NCI-H345 treated with DMSO at 0.1 percent for 48 hours (cell line): ENCODE results near the gene CEACAM18.
"Not testable (repeated sequence)": the region's sequence is repeated elsewhere in the genome, so short reads cannot be mapped to it uniquely, and the experiment has no call there.

ENCODE experiments used
- DNase-seq: peaks from one replicate; lab custom pipeline; 2025; ENCODE audit not compliant: unreplicated experiment; lab: John Stamatoyannopoulos, UW

The CEACAM18 gene

DNA sequence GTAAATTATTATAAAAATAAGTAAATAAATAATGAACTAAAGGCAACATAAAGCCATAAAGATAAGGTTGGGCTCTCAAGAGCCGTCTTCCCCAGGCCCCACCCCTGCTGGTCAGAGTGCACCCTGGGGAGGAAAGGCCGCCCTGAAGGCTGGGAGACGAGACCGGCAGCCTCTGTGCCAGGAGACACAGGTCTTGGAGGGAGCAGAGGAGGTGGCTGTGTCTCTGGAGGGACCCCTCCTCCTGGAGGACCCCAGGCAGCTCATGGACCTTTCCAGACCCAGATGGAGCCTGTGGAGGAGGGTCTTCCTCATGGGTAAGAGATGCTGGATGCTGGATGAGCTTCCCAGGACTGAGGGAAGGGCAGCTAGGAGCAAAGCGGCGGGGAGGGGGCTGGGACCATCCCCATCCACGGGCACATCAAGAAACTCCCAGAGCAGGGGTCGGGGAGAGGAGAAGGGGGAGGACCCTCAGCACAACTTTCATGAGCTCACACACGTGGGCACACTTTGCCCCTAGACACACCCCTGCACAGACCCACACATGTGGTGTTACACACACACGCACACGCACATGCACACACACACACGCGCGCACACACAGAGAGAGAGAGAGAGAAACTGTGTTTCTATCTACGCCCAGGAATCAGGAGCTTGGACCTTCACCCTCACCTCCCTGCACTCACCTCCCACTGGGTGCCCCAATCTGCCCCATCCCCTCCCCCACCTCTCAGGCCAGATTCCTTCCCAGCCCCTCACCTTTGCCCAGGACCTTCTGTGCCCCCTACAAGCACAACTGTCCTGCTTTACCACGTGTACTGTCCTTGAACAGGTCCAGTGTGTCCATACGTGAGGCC is at the start of gene CEACAM18:
TSS of gene CEACAM18 (plus strand) at position 159 of the 854 bp plus-strand sequence.
- no peak for DNase-seq

DNA sequence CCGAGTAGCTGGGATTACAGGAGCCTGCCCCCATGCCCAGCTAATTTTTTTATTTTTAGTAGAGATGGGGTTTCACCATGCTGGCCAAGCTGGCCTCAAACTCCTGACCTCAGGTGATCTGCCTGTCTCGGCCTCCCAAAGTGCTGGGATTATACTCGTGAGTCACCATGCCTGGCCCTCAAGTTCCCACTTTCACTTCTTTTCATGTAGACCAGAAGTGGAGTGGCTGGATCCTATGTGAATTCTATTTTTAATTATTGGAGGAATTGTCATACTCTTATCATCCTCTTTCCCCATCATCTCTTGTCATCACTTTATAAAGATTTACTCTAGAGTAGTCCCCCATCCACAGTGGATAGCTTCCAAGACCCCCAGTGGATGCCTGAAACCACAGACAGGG is 48.1 kb upstream of the CEACAM18 start:
- no peak for DNase-seq

DNA sequence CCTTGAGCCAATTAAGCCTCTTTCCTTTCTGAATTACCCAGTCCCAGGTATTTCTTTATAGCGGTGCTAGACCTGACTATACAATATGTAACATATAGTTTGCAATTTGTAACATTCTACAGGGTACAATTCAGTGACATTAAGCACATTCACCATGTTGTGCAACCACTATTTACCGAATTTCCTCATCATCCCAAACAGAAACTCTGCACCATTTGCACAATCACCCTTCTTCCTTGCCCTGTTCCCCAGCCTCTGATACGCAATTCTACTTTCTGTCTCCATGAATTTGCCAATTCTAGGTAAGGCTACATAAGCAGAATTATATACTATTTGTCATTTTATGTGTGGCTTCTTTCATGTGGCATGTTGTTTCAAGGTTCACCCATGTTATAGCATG is 47.2 kb upstream of the CEACAM18 start:
- DNase-seq: no peak

DNA sequence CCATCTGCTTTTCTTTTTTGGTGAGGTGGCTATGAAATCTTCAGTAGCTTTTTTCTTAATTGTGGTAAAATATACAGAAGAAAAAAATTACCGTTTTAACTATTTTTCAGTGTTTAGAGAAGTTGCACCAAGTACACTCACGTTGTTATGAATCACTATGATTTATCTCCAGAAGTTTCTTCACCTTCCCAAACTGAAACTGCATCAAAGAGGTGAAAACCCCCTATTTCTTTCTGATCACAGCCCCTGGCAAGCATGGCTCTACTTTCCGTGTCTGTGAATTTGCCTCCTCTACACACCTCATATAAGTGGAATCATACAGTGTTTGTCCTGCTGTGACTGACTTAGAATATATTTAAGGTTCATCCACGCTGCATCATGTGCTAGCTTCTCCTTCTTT is 45.3 kb upstream of the CEACAM18 start:
- no peak for DNase-seq

DNA sequence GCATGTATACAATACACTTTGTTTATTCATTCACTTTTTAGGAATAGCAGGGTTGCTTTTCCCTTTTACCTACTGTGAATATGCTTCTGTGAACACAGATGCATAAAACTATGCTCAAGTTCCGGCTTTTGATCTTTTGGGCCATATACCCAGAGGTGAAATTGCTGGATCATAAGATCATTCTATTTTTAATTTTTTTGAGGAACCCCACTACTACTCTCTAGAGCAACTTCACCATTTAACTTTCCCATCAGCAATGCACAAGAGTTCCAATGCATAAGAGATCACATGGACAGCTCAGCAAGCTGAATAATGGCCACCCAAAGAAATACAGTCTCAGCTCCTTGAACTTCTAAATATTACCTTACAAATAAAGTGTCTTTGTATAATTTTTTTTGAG is 43.9 kb upstream of the CEACAM18 start:
- no peak for DNase-seq

DNA sequence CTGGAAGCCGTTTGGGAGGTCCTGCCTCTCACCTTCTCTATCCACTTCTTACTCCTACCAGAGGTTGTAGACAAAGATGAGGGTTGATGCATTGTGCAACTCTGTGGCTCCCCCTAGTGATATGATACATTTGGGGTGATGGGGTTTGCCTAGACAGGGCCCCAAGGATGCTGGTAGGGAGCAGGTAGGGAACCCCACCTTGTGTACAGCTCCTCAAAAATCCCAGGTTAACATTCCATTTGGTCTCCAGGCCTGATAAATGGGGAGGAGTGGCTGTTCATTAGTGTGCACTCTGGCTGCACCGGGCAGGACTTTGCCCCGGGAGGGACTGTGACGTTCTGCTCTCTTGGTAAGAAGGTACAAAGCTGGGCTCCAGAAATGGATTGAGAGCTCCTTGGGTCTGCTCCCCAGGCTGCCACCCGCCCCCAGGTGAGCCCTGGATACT is 39.3 kb upstream of the CEACAM18 start:
- DNase-seq: no peak

DNA sequence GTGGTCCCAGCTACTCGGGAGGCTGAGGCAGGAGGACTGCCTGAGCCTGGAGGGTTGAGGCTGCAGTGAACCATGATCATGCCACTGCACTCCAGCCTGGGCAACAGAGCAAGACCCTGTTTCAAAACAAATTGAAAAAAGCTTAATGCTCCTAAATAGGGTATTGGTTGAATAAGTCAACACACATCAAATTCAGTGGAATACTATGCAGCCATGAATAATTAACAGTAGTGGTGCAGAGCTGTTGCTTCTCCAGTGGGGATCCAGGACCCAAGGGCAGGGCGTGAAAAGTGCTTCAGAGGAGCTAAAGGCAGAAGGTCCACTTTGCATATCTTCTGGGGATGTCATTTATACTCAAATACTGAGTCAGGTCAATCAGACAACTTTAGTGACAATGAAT is 38.3 kb upstream of the CEACAM18 start:
- no peak for DNase-seq

DNA sequence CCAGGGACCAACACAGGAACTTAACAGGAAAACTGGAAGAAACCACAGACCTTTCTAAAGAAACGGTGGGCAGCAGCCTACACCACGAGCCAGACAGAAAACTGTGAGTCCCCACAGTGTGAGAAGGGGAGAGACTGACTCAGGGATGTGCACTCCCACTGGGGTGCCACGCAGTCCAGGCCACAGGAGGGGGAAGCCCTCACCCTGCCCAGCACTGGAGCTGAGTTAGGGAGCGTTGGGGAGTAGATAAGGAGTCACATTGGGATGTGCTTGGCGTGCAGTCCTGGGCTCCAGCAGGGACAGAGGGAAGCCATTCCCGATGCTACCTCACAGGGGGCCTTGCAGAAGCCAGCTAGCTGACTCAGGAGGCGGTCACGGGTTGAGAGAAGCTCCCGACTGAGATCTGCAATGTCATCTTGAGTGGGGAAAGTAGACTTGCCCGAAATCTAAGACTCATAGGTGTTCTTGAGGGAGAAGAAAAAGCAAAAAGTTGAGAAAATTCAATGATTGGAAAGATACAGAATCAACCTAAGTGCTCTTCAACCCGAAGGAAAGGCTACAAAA is 37.4 kb upstream of the CEACAM18 start:
- DNase-seq: no peak

DNA sequence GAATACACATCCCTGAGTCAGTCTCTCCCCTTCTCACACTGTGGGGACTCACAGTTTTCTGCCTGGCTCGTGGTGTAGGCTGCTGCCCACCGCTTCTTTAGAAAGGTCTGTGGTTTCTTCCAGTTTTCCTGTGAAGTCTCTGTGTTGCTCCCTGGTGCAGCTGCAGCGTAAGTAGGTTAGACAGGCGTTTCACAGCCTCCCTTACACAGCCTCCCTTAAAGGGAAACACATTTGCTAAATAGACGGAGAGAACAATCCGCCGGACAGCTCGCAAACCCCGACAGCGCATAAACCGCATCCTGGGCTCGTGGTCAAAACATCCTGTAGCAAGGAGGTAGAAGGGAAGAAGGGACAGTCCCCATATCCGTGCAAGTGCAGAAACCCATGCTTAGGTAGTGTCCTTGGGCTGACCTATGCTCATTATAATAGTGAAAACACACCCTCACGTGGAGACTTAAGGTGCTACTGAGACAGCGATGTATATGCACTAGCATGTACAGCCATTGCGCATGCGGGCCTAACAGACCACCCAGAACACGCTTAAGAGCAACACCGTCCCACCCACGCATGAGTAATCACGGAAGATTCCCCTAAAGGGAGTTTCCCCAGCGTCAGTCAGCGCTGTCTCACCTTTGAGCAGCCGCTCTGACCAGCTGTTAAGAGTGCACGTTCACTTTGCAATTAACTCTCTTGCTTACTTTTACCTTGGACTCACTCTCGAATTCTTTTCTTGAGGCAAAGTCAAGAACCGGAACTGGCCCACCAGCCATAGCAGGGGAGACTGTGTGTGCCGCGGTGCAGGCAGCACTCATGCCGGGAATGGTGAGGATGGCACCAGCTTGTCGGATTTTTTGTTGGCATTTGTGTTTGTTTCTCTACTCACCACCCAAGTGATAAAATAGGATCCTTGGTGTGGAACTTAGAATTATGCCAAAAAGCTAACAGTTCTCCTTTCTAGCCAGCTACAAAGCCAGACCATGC is 36.6 kb upstream of the CEACAM18 start:
- DNase-seq: no peak

DNA sequence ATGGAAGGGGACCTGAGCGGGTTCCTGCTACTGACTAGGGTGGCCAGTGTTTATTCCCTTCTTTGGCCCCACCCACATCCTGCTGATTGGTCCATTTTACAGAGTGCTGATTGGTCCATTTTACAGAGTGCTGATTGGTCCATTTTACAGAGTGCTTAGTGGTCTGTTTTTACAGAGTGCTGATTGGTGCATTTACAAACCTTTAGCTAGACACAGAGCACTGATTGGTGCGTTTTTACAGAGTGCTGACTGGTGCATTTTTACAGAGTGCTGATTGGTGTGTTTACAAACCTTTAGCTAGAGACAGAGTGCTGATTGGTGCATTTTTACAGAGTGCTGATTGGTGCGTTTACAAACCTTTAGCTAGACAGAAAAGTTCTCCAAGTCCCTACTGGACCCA is 30.8 kb upstream of the CEACAM18 start:
- DNase-seq: not testable (repeated sequence)

DNA sequence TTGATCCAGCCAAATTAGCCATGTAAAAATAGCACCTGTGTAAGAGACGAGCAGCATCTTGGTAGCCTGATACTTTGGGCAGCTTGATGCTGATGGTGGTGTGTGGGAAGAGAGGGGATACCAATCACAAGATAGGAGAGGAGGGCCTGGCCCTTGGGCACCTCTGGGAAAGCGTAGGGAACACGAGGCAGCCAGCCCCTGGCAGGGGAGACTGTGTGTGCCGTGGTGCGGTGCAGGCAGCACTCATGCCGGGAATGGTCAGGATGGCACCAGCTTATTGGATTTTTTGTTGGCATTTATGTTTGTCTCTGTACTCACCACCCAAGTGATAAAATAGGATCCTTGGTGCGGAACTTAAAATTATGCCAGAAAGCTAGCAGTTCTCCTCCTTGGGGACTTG is 30.3 kb upstream of the CEACAM18 start:
- DNase-seq: no peak

DNA sequence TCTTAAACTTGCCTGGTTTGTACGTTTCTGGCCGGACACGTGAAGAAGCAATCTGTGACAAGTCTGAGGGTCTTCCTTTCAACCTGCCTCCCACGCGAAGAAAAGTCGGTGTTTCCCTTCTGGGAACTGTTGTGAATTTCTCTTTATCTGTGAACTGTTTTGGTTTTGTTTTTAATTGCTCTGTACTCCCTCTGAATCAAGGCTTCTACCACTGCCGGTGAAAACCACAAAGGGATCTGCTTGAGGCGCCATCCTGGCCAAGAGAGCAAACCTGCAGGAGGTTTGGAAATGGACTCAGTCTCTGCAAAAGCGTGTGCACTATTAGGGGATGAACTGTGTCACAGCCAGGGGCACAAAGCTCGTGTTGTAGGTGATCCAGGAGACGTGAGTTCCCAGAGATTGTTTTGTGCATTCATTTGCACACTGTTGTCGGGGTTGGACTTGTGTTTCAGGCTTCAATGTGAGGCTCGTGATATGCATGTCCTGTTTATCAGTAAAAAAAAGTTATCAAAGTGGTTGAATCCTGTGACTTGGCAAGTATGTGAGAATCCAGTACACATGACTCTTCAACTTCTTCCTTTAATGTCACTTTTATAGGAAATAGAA is 29.8 kb upstream of the CEACAM18 start:
- DNase-seq: no peak

DNA sequence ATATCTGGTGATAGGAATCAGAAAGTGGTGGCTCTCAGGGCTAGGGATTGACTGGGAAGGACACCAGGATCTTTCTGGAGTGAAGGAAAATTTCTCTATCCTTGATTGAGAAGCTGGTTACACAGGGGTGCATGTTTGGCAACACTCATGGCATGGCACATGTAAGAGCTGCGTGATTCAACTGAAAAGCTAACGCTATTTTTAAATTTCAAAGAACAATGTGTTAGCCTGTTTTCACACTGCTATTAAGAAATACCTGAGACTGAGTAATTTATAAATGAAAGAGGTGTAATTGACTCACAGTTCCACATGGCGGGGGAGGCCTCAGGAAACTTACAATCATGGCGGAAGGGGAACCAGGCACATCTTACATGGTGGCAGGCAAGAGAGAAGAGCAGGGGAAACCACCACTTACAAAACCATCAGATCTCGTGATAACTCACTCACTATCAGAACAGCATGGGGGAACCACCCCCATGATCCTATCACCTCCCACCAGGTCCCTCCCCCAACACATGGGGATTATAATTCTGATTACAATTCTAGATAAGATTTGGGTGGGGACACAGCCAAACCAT is 27.5 kb upstream of the CEACAM18 start:
- DNase-seq: no peak

DNA sequence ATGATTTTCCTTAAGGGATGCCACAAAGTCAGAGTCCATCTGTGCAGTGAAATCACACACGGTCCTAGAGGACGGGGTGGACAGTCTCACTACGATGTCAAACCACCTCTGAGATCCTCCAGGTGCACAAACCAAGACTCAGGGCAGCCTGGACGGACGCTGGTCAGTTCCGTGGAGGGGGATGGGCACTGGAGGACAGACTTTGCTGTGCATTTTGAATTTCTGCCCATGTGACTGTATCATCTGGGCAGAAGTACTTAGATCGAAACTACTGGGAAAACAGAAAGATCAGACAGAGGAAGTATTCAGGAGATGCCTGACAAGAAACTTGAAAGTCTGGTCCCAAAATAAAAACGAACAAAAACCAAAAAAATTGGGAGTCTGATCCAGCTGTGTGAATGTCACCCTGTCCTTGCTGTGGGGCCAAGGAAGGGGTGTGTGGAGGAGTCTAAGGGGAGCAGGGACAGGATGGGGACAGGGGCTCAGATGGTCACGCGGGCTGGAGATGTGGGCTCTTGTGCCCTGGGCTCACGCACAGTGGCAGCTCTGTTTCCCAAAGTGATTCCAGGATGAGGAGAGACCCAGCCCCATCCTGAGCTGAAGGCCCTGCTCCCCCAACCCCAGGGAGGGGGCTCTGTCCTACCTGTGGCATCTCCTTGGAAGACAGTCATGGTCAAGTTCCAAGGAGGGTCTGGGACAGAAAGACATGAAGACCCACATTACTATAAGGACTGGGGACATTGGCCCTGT is 21.6 kb upstream of the CEACAM18 start:
- no peak for DNase-seq

DNA sequence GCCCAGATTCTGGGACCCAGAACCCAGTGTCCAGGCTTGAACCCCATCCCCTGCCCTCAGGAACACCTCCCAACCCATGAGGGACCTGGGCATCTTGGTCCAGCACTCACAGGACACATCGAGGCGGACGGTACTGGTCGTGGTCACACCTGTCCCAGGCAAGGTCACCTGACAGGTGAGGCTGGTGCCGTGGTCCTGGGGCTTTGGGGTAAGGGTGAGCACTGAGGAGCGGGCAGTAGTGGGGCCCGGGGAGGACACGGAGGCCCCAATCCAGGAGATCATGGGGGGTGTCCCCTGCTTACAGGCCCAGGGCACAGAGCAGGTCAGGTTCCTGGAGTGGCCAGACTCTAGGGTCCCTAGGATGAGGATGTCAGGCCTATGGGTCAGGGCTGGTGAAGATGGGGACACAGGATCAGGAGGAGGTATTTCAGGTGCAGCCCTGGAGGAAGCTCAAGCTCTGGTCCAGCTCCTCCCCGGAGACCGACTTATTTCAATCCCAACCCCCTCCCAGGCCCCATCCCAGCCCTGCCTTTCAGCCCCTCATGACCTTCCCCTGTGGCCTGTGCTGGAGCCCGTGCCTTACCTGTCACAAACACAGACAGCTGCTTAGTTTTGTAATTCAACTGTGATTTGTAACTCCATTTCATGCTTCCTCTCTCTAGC is 20.9 kb upstream of the CEACAM18 start:
- DNase-seq: no peak

DNA sequence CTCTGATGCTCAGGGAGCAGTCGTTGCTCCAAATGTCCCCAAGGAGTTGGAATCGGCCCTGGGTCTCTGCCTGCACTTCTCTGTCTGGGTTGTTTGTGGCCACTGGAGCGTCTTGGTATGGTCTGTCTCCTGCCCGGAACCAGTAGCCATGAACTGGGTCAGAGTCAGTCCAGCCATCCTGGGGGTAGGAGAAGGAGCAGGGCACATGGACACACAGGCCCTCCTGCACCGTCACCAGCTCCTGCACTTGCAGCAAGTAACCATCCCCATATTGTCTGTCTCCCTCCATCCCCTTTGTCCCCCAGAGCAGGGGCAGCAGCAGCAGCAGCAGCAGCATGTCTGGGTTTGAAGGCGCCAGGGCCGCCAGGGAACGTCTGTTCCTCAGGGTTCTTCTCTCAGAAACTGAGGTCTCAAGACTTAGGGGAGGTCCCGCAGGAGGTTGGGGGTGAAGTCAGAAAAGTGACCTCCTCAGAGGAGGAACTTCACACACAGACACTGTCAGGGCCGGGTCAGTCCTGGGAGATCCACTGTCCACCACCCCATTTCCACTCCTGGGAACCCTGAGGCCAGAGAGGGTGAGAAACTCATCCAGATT is 20.2 kb upstream of the CEACAM18 start, which contains the start of gene SIGLEC8:
TSS of gene SIGLEC8 (minus strand) at position 404 of the 595 bp plus-strand sequence. CDS start at position 337, 67 bp downstream.
- no peak for DNase-seq

DNA sequence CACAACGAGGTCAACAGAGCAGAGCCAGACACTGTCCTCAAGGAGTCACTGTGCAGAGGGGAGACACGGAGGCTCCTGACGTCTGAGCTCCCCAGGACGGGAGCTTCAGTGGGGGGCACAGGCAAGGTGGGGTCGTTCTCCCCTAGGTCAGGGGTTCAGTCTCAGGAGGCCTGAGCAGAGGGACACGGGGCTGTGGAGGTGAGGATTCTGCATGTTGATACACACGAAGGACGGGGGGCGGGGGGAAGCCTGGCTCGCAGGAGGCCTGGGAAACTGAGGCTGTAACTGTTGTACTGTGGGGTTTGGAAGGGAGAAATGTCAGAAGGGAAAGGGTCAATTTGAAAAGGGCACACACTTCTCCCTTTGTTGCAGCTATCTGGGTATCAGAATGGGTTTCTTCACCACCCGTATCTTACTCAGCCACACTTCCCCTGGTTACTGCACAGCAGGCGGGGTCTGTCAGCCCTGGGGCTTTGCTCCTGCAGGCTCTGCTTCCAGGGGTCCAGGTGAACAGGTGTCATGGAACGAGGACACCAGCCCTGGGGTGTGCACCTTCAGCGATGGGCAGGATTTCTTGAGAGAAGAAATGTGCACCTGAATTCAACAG is 19.3 kb upstream of the CEACAM18 start:
- DNase-seq: no peak

DNA sequence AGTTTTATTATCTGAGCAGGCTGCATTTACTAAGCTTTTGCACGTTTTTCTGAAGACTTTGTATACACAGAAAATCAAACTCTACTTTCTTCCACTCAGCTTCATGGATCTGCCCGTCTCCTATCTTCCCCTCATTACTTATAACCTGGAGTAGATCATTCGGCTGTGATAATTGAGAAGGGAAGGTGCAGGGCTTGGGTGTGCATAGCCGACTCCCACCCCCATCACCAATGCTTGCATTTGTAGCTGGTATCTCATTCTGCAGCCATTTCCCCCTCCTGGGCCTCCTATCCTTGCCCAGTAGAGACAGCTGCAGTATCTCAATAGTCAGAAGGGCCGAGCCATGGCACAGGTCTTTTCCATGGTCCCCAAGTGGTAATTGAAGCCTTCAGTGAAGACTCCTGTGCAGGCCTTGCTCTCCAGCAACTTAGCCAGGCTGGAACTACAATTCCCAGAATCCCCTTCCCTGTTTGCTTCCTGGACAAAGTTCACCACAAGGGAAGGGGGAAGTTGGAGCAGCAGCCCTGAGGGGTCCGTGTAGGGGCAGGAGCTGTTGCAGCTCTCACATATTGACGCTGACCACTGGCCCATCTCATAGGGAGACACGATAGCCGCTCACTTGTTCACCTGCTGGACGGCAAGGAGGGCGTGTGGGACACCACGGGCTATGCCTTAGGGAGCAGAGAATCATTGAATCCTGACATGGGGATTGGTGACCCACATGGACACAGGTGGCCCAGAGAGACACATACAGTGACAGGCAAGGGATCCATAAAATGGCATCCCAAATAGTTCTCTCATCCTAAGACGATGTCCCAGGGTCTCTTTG is 18.0 kb upstream of the CEACAM18 start:
- no peak for DNase-seq
